Endothelial cell of umbilical vein (primary cell): ENCODE results near the gene FOXR2. TPM values are rescaled to one million over a fixed set of nuclear protein-coding genes. Genes with fewer than 3 reads are reported as not detected.

Experiments used
- BruUV-seq: library from RNA; stranded (reverse); fragments of 400-500 nt; replicated peaks from 2 replicates; lab custom pipeline; 2021; lab: Mats Ljungman, UMichigan
- CTCF ChIA-PET: fragments of 300-600, 350-600 bp; sonication (Branson Sonifier 250); formaldehyde crosslinking; loops from one replicate; lab custom pipeline; 2021; ENCODE audit warnings: antibody characterized with exemption, inconsistent platforms; lab: Charles Lee
- POLR2A ChIA-PET: fragments of 300-600, 350-600 bp; sonication (Branson Sonifier 250); formaldehyde crosslinking; loops from one replicate; lab custom pipeline; 2021; ENCODE audit warnings: antibody characterized with exemption, inconsistent platforms; lab: Charles Lee
- DNase-seq: peaks from one replicate; pipeline ENCODE4 v3.0.0-alpha.2; 2011; ENCODE audit warnings: low read depth, low spot score
- FAIRE-seq: peaks from 2 replicates; lab custom pipeline; 2011; peaks lifted over from hg19 to GRCh38; lab: Jason Lieb, UNC
- H2AFZ ChIP-seq: 2 replicates; pipeline ENCODE4 v1.6.0; 2012; ENCODE audit warnings: low read depth, low read length, control low read depth, inconsistent platforms
- H3K27ac ChIP-seq: 2 replicates; pipeline ENCODE4 v1.5.1; 2011; ENCODE audit warnings: low read depth, mild to moderate bottlenecking, control low read depth, low read length, moderate library complexity; ENCODE audit not compliant: insufficient read depth
- H3K27me3 ChIP-seq, 2 experiments: 2 replicates each; pipeline versions ENCODE4 v1.6.0 to v1.6.1; 2011; ENCODE audit warnings: low read length in 2 of 2, mixed read lengths in 1 of 2; ENCODE audit not compliant: control insufficient read depth in 2 of 2, insufficient read depth in 2 of 2
- H3K36me3 ChIP-seq, 2 experiments: 2 replicates in 1 of 2; 3 replicates in 1 of 2; pipeline ENCODE4 v1.5.1; 2011; ENCODE audit warnings: low read length in 2 of 2, mild to moderate bottlenecking in 1 of 2, moderate library complexity in 1 of 2; ENCODE audit not compliant: control insufficient read depth in 2 of 2, insufficient read depth in 2 of 2; ENCODE audit errors: extremely low read depth in 1 of 2
- H3K4me1 ChIP-seq: 3 replicates; pipeline ENCODE4 v1.5.1; 2011; ENCODE audit warnings: mild to moderate bottlenecking, low read length; ENCODE audit not compliant: control insufficient read depth, insufficient read depth; ENCODE audit errors: extremely low read depth
- H3K4me2 ChIP-seq: 2 replicates; pipeline ENCODE4 v1.6.1; 2011; ENCODE audit warnings: low read length, control low read depth, mixed read lengths; ENCODE audit not compliant: insufficient read depth
- H3K4me3 ChIP-seq, 3 experiments: fragments of 200-600 bp in 1 of 3; sonication (generic), shearing (Covaris generic) in 1 of 3; replicated peaks in 1 of 3; 2 replicates each; pipeline ENCODE4 v1.5.1; 2011 to 2016; ENCODE audit warnings: control low read depth in 3 of 3, low read length in 3 of 3, mild to moderate bottlenecking in 2 of 3, inconsistent platforms in 1 of 3, low read depth in 1 of 3, moderate library complexity in 1 of 3; ENCODE audit not compliant: insufficient read depth in 1 of 3
- H3K79me2 ChIP-seq: 2 replicates; pipeline ENCODE4 v1.6.0; 2012; ENCODE audit warnings: low read length, inconsistent platforms; ENCODE audit not compliant: control insufficient read depth, insufficient read depth
- H3K9ac ChIP-seq: replicated peaks from 2 replicates; pipeline ENCODE3; 2011; ENCODE audit warnings: low read length, control low read depth; ENCODE audit not compliant: insufficient read depth; ENCODE audit errors: extremely low read depth
- H3K9me1 ChIP-seq: replicated peaks from 3 replicates; pipeline ENCODE4 v1.6.0; 2011; ENCODE audit warnings: mild to moderate bottlenecking, low read length; ENCODE audit not compliant: control insufficient read depth, insufficient read depth; ENCODE audit errors: extremely low read depth
- H3K9me3 ChIP-seq: replicated peaks from 2 replicates; pipeline ENCODE4 v1.5.1; 2012; ENCODE audit warnings: low read length, inconsistent platforms; ENCODE audit not compliant: control insufficient read depth, insufficient read depth
- H4K20me1 ChIP-seq: replicated peaks from 2 replicates; pipeline ENCODE3; 2011; ENCODE audit warnings: mild to moderate bottlenecking, low read length; ENCODE audit not compliant: control insufficient read depth, insufficient read depth; ENCODE audit errors: extremely low read depth
- CTCF ChIP-seq, 2 donors: IDR thresholded peaks; 1 replicate in 1 of 2; 2 replicates in 1 of 2; pipeline ENCODE4 v1.5.1; 2011; ENCODE audit warnings: low read length in 2 of 2, mild to moderate bottlenecking in 2 of 2, moderate library complexity in 2 of 2, control low read depth in 1 of 2, inconsistent platforms in 1 of 2, low read depth in 1 of 2; ENCODE audit not compliant: insufficient read depth in 1 of 2; ENCODE audit errors: extremely low read depth in 1 of 2
- EZH2 ChIP-seq: IDR thresholded peaks from 2 replicates; pipeline ENCODE4 v1.6.1; 2012; ENCODE audit warnings: borderline replicate concordance, low read depth, mild to moderate bottlenecking, moderate library complexity, low read length, inconsistent platforms; ENCODE audit not compliant: severe bottlenecking
- FOS ChIP-seq: IDR thresholded peaks from 2 replicates; pipeline ENCODE4 v1.6.1; 2011; ENCODE audit warnings: mild to moderate bottlenecking, low read length, moderate library complexity, borderline replicate concordance; ENCODE audit not compliant: insufficient read depth
- GATA2 ChIP-seq: IDR thresholded peaks from 2 replicates; pipeline ENCODE4 v1.7.0; 2011; ENCODE audit warnings: low read depth, mild to moderate bottlenecking, moderate library complexity, mixed read lengths, low read length; ENCODE audit not compliant: insufficient read length, insufficient read depth
- JUN ChIP-seq: IDR thresholded peaks from 2 replicates; pipeline ENCODE4 v1.6.1; 2011; ENCODE audit warnings: borderline replicate concordance, low read depth; ENCODE audit not compliant: insufficient read length, insufficient read depth
- MAX ChIP-seq: IDR thresholded peaks from 2 replicates; pipeline ENCODE4 v1.6.1; 2011; ENCODE audit not compliant: insufficient read depth, insufficient read length
- MYC ChIP-seq: IDR thresholded peaks from one replicate; pipeline ENCODE4 v1.6.1; 2011; ENCODE audit warnings: mild to moderate bottlenecking, low read depth, low read length
- POLR2A ChIP-seq: IDR thresholded peaks from 2 replicates; pipeline ENCODE4 v1.6.1; 2012; ENCODE audit warnings: low read depth, mild to moderate bottlenecking, control low read depth, low read length
- POLR2AphosphoS5 ChIP-seq: IDR thresholded peaks from 2 replicates; pipeline ENCODE4 v1.6.1; 2012; ENCODE audit warnings: low read depth, mild to moderate bottlenecking, control low read depth, low read length, moderate library complexity; ENCODE audit not compliant: insufficient read depth
- dilution Hi-C: fragments of 300-500 bp; cut with MboI; formaldehyde crosslinking; loops from one replicate; pipeline ENCODE4 v1.15.0; 2019; ENCODE audit warnings: low sequenced_read_pairs; ENCODE audit not compliant: extremely low pct_ligation_motif_present
- intact Hi-C: fragments of 100-400 bp; cut with micrococcal nuclease; formaldehyde crosslinking; loops from one replicate; pipeline ENCODE4 v1.10.0; 2022
- polyA plus RNA-seq, 4 experiments: library from polyadenylated mRNA; depleted of rRNA in 3 of 4; stranded (reverse) in 3 of 4; unstranded in 1 of 4; fragments of >200 nt; gene quantifications; 2 replicates each; pipeline versions ENCODE4 v1.2.1 to v1.2.3, GENCODE V29; 2011 to 2012; ENCODE audit warnings: missing spikeins in 1 of 4
- total RNA-seq: library from RNA; stranded (reverse); gene quantifications from 2 replicates; pipeline ENCODE4 v1.2.3, GENCODE V29; 2021

FOXR2 gene
- total and polyA plus RNA-seq, 2 donors (not counting 3 experiments of a cell fraction or from before 2014, with no cell fraction given) = not detected

- Histone ChIP-seq H3K27ac (no peak overlapping the region), H3K27me3 (no peaks in the 10 kb centered on the region), H3K9ac (no peak overlapping the region), H3K36me3 (no peaks in the 10 kb centered on the region), H3K9me1 (no peaks in the 10 kb centered on the region), H3K79me2 (no peaks in the 10 kb centered on the region), H3K4me2 (no peak overlapping the region), H3K4me1 (no peaks in the 10 kb centered on the region), H4K20me1 (no peaks in the 10 kb centered on the region), H3K4me3 (no peak overlapping the region), H2AFZ (no peak overlapping the region), H3K9me3 (no peaks in the 10 kb centered on the region)
- no TSS peak for BruUV-seq
- intact Hi-C loops (no loop called here), dilution Hi-C loops (no loop called here)
- ChIA-PET CTCF (no interaction called here), POLR2A (no interaction called here)
- TF ChIP-seq CTCF (IDR thresholded peaks at IDR 0.05; ENCODE audit: extremely low read depth in 1 of 2, insufficient read depth in 1 of 2, low read depth in 1 of 2, low read length in 2 of 2) = no peak
- no peak for TF ChIP-seq MAX
- TF ChIP-seq EZH2 = no peak
- no peak for TF ChIP-seq MYC
- TF ChIP-seq FOS = no peak
- TF ChIP-seq POLR2A = no peak
- no peak for TF ChIP-seq GATA2
- no peak for TF ChIP-seq JUN
- no peak for TF ChIP-seq POLR2AphosphoS5
- FAIRE-seq = no peak
- no peak for DNase-seq
Observed at GRCh38 chrX:55593756-55594257, 29.4 kb upstream of the FOXR2 start.
